ENCODE data around the gene MSI2.

MSI2 gene

DNA sequence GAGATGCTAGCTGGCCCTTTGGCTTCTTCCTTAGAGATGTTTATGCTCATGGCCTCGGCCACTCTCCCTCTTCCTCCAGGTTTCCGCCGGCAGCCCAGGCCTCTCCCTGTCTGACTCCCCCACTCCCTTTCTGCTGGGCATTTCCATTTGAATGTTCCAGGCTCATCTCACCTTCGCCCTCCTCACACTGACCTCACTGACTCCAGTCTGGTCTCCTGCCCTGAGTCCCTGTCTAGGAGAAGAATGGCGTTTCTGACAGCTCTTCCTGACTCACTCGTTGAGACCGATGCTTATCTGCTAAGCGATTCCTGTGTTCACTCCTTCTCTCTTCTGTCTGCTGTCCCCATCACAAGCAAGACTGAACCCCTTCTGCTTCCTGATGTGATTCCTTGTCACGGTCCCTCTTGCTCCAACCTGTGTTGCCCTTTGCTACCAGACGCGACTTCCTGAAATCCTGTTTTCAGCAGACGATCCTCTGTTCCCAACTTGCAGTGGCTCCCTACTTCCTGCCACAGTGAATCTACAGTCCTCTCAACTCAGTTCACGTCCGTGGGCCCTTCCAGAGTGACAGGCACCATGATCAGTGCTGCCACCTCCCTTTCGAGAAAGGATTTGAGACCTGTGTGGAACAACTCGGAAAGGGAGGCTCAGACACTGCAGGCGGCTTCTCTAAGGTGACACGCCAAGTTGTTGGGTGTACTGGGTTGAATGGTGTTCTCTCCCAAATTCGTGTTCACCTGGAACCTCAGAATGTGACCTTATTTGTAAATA is 176.4 kb downstream of the MSI2 start:
- Histone ChIP-seq H3K4me2 (ENCODE audit: low read length) (no peak overlapping the region), H4K20me1 (ENCODE audit: control insufficient read depth, insufficient read depth, low read depth, low read length) (peaks cover 3% of the 10 kb centered on the region; the same call in 1 of the 2 replicates), H3K4me3 (ENCODE audit: low read length) (no peak overlapping the region), H3F3A (ENCODE audit: control insufficient read depth, insufficient read depth) (no peaks in the 10 kb centered on the region), H3K27me3 (ENCODE audit: control insufficient read depth, low read length) (no peaks in the 10 kb centered on the region), H3K9me2 (replicated peaks; ENCODE audit: control insufficient read depth, low read length) (no peaks in the 10 kb centered on the region), H3K4me1 (ENCODE audit: control insufficient read depth, low read length) (no peaks in the 10 kb centered on the region; the same call in 1 of the 2 replicates), H3K79me2 (ENCODE audit: control insufficient read depth, low read length) (peaks cover 52% of the 10 kb centered on the region), H3K9me3 (ENCODE audit: control insufficient read depth, insufficient read depth, low read length) (no peaks in the 10 kb centered on the region), H3K27ac (ENCODE audit: low read depth, low read length) (no peak overlapping the region), H3K36me3 (ENCODE audit: control insufficient read depth, low read length) (no peaks in the 10 kb centered on the region; the same call in 1 of the 2 replicates)
- no peak for TF ChIP-seq EZH2phosphoT487 (IDR thresholded peaks at IDR 0.05; ENCODE audit: borderline replicate concordance, low read length)
- TF ChIP-seq, protein P1, sequence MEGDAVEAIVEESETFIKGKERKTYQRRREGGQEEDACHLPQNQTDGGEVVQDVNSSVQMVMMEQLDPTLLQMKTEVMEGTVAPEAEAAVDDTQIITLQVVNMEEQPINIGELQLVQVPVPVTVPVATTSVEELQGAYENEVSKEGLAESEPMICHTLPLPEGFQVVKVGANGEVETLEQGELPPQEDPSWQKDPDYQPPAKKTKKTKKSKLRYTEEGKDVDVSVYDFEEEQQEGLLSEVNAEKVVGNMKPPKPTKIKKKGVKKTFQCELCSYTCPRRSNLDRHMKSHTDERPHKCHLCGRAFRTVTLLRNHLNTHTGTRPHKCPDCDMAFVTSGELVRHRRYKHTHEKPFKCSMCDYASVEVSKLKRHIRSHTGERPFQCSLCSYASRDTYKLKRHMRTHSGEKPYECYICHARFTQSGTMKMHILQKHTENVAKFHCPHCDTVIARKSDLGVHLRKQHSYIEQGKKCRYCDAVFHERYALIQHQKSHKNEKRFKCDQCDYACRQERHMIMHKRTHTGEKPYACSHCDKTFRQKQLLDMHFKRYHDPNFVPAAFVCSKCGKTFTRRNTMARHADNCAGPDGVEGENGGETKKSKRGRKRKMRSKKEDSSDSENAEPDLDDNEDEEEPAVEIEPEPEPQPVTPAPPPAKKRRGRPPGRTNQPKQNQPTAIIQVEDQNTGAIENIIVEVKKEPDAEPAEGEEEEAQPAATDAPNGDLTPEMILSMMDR (IDR thresholded peaks at IDR 0.05; ENCODE audit: low read depth, low read length, poor library complexity, severe bottlenecking): no peak

DNA sequence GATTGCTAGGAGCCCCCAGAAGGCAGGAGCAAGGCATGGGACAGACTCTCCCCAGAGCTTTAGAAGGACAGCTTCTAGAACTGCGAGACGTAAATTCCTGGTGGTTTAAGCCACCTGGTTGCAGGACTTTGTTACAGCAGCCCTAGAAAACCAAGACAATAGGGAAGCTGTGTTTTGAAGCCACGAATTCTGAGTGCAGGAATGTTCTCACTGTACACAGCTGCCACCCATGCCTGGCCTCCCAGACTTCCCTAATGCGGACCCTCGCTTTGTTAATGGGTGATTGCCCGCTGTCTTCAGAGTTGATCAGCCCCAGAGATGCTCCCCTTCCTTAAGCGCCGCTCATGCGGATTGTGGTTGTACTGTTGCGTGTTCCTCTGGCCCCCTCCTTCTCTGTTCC is 177.1 kb downstream of the MSI2 start:
- Histone ChIP-seq H3K4me2 (ENCODE audit: low read length) (no peak overlapping the region), H4K20me1 (ENCODE audit: control insufficient read depth, insufficient read depth, low read depth, low read length) (peaks cover 3% of the 10 kb centered on the region; the same call in 1 of the 2 replicates), H3F3A (ENCODE audit: control insufficient read depth, insufficient read depth) (no peaks in the 10 kb centered on the region), H3K27me3 (ENCODE audit: control insufficient read depth, low read length) (no peaks in the 10 kb centered on the region), H3K9me3 (ENCODE audit: control insufficient read depth, insufficient read depth, low read length) (no peaks in the 10 kb centered on the region), H3K4me1 (ENCODE audit: control insufficient read depth, low read length) (peaks cover 6% of the 10 kb centered on the region), H3K4me3 (ENCODE audit: low read length) (no peak overlapping the region), H3K36me3 (ENCODE audit: control insufficient read depth, low read length) (no peaks in the 10 kb centered on the region; the same call in 1 of the 2 replicates), H3K79me2 (ENCODE audit: control insufficient read depth, low read length) (peaks cover 55% of the 10 kb centered on the region), H3K27ac (ENCODE audit: low read depth, low read length) (no peak overlapping the region), H3K9me2 (replicated peaks; ENCODE audit: control insufficient read depth, low read length) (no peaks in the 10 kb centered on the region)
- TF ChIP-seq, protein P1 (IDR thresholded peaks at IDR 0.05; ENCODE audit: low read depth, low read length, poor library complexity, severe bottlenecking): no peak

DNA sequence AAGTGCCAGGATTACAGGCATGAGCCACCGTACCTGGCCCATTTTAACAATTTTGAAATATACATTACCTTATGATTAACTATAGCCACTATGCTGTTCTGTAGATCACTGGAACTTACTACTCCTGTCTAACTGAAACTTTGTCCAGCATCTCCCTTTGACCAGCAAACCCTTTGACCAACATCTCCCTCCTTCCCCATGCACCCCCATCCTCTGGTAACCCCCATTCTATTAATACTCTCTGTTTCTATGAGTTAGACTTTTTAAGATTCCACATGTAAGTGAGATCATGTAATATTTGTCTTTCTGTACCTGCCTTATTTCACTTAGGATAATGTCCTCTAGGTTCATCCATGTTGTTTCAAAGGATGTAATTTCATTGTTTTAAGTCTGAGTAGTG is 178.0 kb downstream of the MSI2 start:
- Histone ChIP-seq H3K9me3 (ENCODE audit: control insufficient read depth, insufficient read depth, low read length) (no peaks in the 10 kb centered on the region), H3K36me3 (ENCODE audit: control insufficient read depth, low read length) (no peaks in the 10 kb centered on the region; the same call in 1 of the 2 replicates), H3F3A (ENCODE audit: control insufficient read depth, insufficient read depth) (no peaks in the 10 kb centered on the region), H3K4me1 (ENCODE audit: control insufficient read depth, low read length) (peaks cover 12% of the 10 kb centered on the region), H4K20me1 (ENCODE audit: control insufficient read depth, insufficient read depth, low read depth, low read length) (no peaks in the 10 kb centered on the region; the same call in 1 of the 2 replicates), H3K4me2 (ENCODE audit: low read length) (no peak overlapping the region), H3K27me3 (ENCODE audit: control insufficient read depth, low read length) (no peaks in the 10 kb centered on the region), H3K4me3 (ENCODE audit: low read length) (no peak overlapping the region), H3K27ac (ENCODE audit: low read depth, low read length) (no peak overlapping the region), H3K9me2 (replicated peaks; ENCODE audit: control insufficient read depth, low read length) (no peaks in the 10 kb centered on the region), H3K79me2 (ENCODE audit: control insufficient read depth, low read length) (peaks cover 53% of the 10 kb centered on the region)
- TF ChIP-seq, protein P1 (IDR thresholded peaks at IDR 0.05; ENCODE audit: low read depth, low read length, poor library complexity, severe bottlenecking): no peak
- TF ChIP-seq EZH2phosphoT487 (IDR thresholded peaks at IDR 0.05; ENCODE audit: borderline replicate concordance, low read length): no peak

Measured in DOHH2 (cell line).